GM23338 (cell line): ENCODE data around the gene GPATCH2. TPM values are rescaled to one million over a fixed set of nuclear protein-coding genes. Genes with fewer than 3 reads are reported as not detected.

ENCODE experiments used
- ATAC-seq: fragments of 200-7000 bp; cut with Tn5 transposase; 3 replicates; pipeline ENCODE4 v1.9.1; 2020
- DNase-seq: peaks from one replicate; pipeline ENCODE4 v3.0.0-alpha.2; 2015; ENCODE audit warnings: low spot score
- H2AFZ ChIP-seq: fragments of 200-600 bp; sonication (generic); 2 replicates; pipeline ENCODE4 v1.8.0; 2016; ENCODE audit warnings: antibody characterized with exemption, mild to moderate bottlenecking, moderate library complexity
- H3F3A ChIP-seq: fragments of 200-600 bp; sonication (generic); replicated peaks from 2 replicates; pipeline ENCODE4 v1.8.0; 2017; ENCODE audit warnings: antibody characterized with exemption, mixed run types, low read depth
- H3K27ac ChIP-seq: fragments of 200-600 bp; sonication (generic); 2 replicates; pipeline ENCODE4 v1.6.1; 2016; ENCODE audit warnings: low read depth
- H3K27me3 ChIP-seq: fragments of 200-600 bp; sonication (generic); 2 replicates; pipeline ENCODE4 v1.8.0; 2016; ENCODE audit warnings: mild to moderate bottlenecking, mixed run types, moderate library complexity; ENCODE audit not compliant: insufficient read depth
- H3K36me3 ChIP-seq: fragments of 200-600 bp; sonication (generic); 2 replicates; pipeline ENCODE4 v1.8.0; 2016; ENCODE audit warnings: mild to moderate bottlenecking; ENCODE audit not compliant: insufficient read depth
- H3K4me1 ChIP-seq: fragments of 200-600 bp; sonication (generic); 2 replicates; pipeline ENCODE4 v1.8.0; 2016; ENCODE audit warnings: mild to moderate bottlenecking, moderate library complexity; ENCODE audit not compliant: insufficient read depth
- H3K4me2 ChIP-seq: fragments of 200-600 bp; sonication (generic); 2 replicates; pipeline ENCODE4 v1.7.1; 2017; ENCODE audit warnings: mixed run types
- H3K4me3 ChIP-seq: fragments of 200-600 bp; sonication (generic); 2 replicates; pipeline ENCODE4 v1.6.1; 2016; ENCODE audit warnings: mixed run types
- H3K79me2 ChIP-seq: fragments of 200-600 bp; sonication (generic); replicated peaks from 2 replicates; pipeline ENCODE4 v1.8.0; 2017; ENCODE audit warnings: mild to moderate bottlenecking; ENCODE audit not compliant: insufficient read depth
- H3K9me2 ChIP-seq: fragments of 200-600 bp; sonication (generic); 2 replicates; pipeline ENCODE4 v1.8.0; 2017; ENCODE audit not compliant: insufficient read depth
- H4K20me1 ChIP-seq: fragments of 200-600 bp; sonication (generic); replicated peaks from 2 replicates; pipeline ENCODE4 v1.8.0; 2017; ENCODE audit warnings: mild to moderate bottlenecking; ENCODE audit not compliant: insufficient read depth
- H3K27ac Mint-ChIP-seq: 2 replicates; pipeline ENCODE4 v1.8.0; 2020; ENCODE audit warnings: inconsistent platforms, mild to moderate bottlenecking, moderate library complexity, mixed read lengths
- H3K27me3 Mint-ChIP-seq: 3 replicates; pipeline ENCODE4 v1.8.0; 2022; ENCODE audit warnings: low read depth, mild to moderate bottlenecking, moderate library complexity, mixed read lengths, inconsistent platforms; ENCODE audit not compliant: insufficient read depth, poor library complexity
- H3K36me3 Mint-ChIP-seq: 3 replicates; pipeline ENCODE4 v1.8.0; 2021; ENCODE audit warnings: low read depth, mild to moderate bottlenecking, inconsistent platforms, moderate library complexity, mixed read lengths
- H3K4me1 Mint-ChIP-seq: 3 replicates; pipeline ENCODE4 v1.8.0; 2020; ENCODE audit warnings: mild to moderate bottlenecking, inconsistent platforms, mixed read lengths
- H3K4me3 Mint-ChIP-seq: 3 replicates; pipeline ENCODE4 v1.8.0; 2021; ENCODE audit warnings: moderate library complexity, mild to moderate bottlenecking, inconsistent platforms, mixed read lengths
- H3K9me3 Mint-ChIP-seq: 3 replicates; pipeline ENCODE4 v1.8.0; 2020; ENCODE audit warnings: moderate library complexity, mild to moderate bottlenecking, inconsistent platforms, mixed read lengths
- CREB1 ChIP-seq: fragments of 250-450 bp; sonication (Bioruptor Pico); IDR thresholded peaks from 2 replicates; pipeline ENCODE4 v1.5.0; 2020; ENCODE audit warnings: low read depth, mild to moderate bottlenecking, moderate library complexity
- CTCF ChIP-seq, 2 experiments: fragments of 200-600 bp in 1 of 2; sonication (generic) in 1 of 2; conservative IDR thresholded peaks; 2 replicates each; pipeline versions ENCODE4 v1.5.1 to v1.6.1; 2016 to 2017; ENCODE audit warnings: antibody characterized with exemption in 2 of 2, low read depth in 2 of 2, mild to moderate bottlenecking in 2 of 2, moderate library complexity in 1 of 2
- EZH2 ChIP-seq: fragments of 200-600 bp; sonication (generic); IDR thresholded peaks from one replicate; pipeline ENCODE4 v1.8.0; 2017; ENCODE audit warnings: antibody characterized with exemption, mild to moderate bottlenecking, low read depth; ENCODE audit not compliant: unreplicated experiment
- EZH2phosphoT487 ChIP-seq: fragments of 200-600 bp; sonication (generic); IDR thresholded peaks from one replicate; pipeline ENCODE4 v1.8.1; 2018; ENCODE audit warnings: antibody characterized with exemption; ENCODE audit not compliant: unreplicated experiment
- JUNB ChIP-seq: IDR thresholded peaks from one replicate; pipeline ENCODE4 v1.6.1; 2016; ENCODE audit warnings: antibody characterized with exemption; ENCODE audit not compliant: unreplicated experiment
- NANOG ChIP-seq: IDR thresholded peaks from 2 replicates; pipeline ENCODE4 v1.6.1; 2016; ENCODE audit warnings: antibody characterized with exemption, borderline replicate concordance
- POLR2AphosphoS5 ChIP-seq: IDR thresholded peaks from 2 replicates; pipeline ENCODE4 v1.6.1; 2016; ENCODE audit warnings: antibody characterized with exemption, low read depth
- REST ChIP-seq: IDR thresholded peaks from one replicate; pipeline ENCODE4 v1.6.1; 2018; ENCODE audit warnings: antibody characterized with exemption; ENCODE audit not compliant: unreplicated experiment
- STAT1 ChIP-seq: IDR thresholded peaks from one replicate; pipeline ENCODE4 v1.6.1; 2016; ENCODE audit warnings: antibody characterized with exemption; ENCODE audit not compliant: unreplicated experiment
- ZNF114 ChIP-seq: fragments of 250-450 bp; sonication (Bioruptor Pico); IDR thresholded peaks from 2 replicates; pipeline ENCODE4 v1.5.0; 2020; ENCODE audit warnings: mild to moderate bottlenecking, moderate library complexity
- ZNF331 ChIP-seq: fragments of 250-450 bp; sonication (Bioruptor Pico); IDR thresholded peaks from 2 replicates; pipeline ENCODE4 v1.5.0; 2020; ENCODE audit warnings: low read depth, mild to moderate bottlenecking, moderate library complexity
- ZNF462 ChIP-seq: fragments of 250-450 bp; sonication (Bioruptor Pico); IDR thresholded peaks from 2 replicates; pipeline ENCODE4 v1.5.0; 2020; ENCODE audit warnings: mild to moderate bottlenecking, moderate library complexity
- polyA plus RNA-seq: library from polyadenylated mRNA; unstranded; fragments of >200 nt; fragmentation: Nextera tagmentation; extraction: Ambion mirVana; gene quantifications from 2 replicates; pipeline ENCODE4 v1.2.1, GENCODE V29; 2016
- total RNA-seq: library from RNA; depleted of rRNA; stranded (reverse); fragments of >200 nt; shearing (Covaris generic); gene quantifications from 2 replicates; pipeline ENCODE4 v1.2.3, GENCODE V29; 2014
- TF ChIP-seq, protein P1 (sequence below): IDR thresholded peaks from 2 replicates; pipeline ENCODE4 v1.6.1; 2016; ENCODE audit warnings: antibody characterized with exemption

The GPATCH2 gene
- total and polyA plus RNA-seq, 2 experiments from 2014 or later = 12.3 to 26.7 TPM

- Histone ChIP-seq H3K79me2 (no peaks in the 10 kb centered on the region), H3K36me3 (no peaks in the 10 kb centered on the region), H3K4me1 (no peaks in the 10 kb centered on the region), H3K4me3 (no peak overlapping the region), H3K27ac (no peak overlapping the region), H3K9me2 (no peaks in the 10 kb centered on the region), H3F3A (no peaks in the 10 kb centered on the region), H3K27me3 (no peaks in the 10 kb centered on the region), H2AFZ (no peak overlapping the region), H3K4me2 (no peak overlapping the region), H4K20me1 (no peaks in the 10 kb centered on the region; the same call in 1 of the 2 replicates)
- peaks cover 5% of the 10 kb centered on the region; the same call in 1 of the 3 replicates for H3K4me1 Mint-ChIP-seq
- ATAC-seq = no peak
- H3K36me3 Mint-ChIP-seq = no peaks in the 10 kb centered on the region
- no peak overlapping the region for H3K4me3 Mint-ChIP-seq
- H3K27me3 Mint-ChIP-seq = no peaks in the 10 kb centered on the region
- no peak for DNase-seq
- H3K9me3 Mint-ChIP-seq = no peaks in the 10 kb centered on the region
- no peak for TF ChIP-seq JUNB
- TF ChIP-seq NANOG = no peak
- TF ChIP-seq EZH2phosphoT487 = no peak
- TF ChIP-seq CREB1 (CRISPR knock-in tag) = no peak
- TF ChIP-seq ZNF331 (CRISPR knock-in tag) = no peak
- TF ChIP-seq REST = no peak
- TF ChIP-seq EZH2 = no peak
- no peak for TF ChIP-seq ZNF114 (CRISPR knock-in tag)
- TF ChIP-seq STAT1 = no peak
- TF ChIP-seq CTCF (conservative IDR thresholded peaks at IDR 0.05; ENCODE audit: low read depth in 2 of 2) = no peak
- TF ChIP-seq ZNF462 = no peak
- no peak for TF ChIP-seq POLR2AphosphoS5
- TF ChIP-seq, protein P1, sequence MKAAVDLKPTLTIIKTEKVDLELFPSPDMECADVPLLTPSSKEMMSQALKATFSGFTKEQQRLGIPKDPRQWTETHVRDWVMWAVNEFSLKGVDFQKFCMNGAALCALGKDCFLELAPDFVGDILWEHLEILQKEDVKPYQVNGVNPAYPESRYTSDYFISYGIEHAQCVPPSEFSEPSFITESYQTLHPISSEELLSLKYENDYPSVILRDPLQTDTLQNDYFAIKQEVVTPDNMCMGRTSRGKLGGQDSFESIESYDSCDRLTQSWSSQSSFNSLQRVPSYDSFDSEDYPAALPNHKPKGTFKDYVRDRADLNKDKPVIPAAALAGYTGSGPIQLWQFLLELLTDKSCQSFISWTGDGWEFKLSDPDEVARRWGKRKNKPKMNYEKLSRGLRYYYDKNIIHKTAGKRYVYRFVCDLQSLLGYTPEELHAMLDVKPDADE = no peak
- no peak overlapping the region for H3K27ac Mint-ChIP-seq
These were observed 124.0 kb downstream of the GPATCH2 start for GRCh38 chr1:217506878-217507277.
